HK-2 (cell line): Measurements from ENCODE around the gene FAM181A.
A peak's percentile ranks its signal among the peaks of the same experiment; 100 is the strongest.

Source experiments
- DNase-seq: peaks from one replicate; pipeline ENCODE4 v3.0.0-alpha.2; 2018; ENCODE audit not compliant: unreplicated experiment

FAM181A gene

DNA sequence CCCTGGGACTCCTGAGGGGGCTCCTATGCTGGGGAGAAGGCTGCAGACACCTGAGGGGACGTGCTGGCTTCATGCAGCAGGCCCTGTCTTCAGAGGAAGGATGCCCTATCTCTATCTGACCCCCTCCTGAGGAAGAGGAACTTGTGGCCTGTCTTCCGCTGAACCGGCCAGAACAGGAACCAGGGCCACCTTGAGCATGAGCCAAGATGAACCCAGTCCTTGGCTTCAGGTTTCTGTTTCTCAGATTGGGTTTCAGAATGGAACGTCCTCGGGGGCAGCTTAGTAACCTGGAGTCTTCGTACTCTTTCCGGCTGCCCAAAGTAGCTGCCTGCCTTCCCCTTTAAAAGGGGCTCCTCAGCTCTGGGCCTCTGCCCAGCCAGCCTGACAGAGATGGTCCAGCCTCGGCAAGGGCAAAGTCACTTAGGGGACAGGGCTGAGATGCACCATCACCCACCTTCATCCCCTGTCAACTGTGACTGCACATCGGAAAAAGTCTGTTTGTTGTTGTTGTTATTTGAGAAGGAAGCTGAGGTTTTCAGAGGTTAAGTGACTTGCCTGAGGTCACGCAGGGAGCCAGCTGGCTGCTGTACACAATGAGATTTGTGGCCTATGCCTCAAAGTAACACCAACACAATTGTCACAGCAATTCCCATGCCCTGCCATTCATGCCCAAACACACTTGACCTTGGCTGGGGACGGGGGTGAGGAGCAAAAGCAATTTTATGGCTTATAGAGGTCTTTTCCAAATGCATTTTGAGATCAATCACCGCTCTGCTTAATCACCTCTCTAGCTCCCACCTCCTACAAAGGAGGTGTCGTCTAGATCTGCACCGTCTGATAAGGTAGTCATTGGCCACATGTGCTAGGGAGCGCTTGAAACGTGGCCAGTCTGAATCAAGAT is 35.8 kb downstream of the FAM181A start:
- DNase-seq = no peak

DNA sequence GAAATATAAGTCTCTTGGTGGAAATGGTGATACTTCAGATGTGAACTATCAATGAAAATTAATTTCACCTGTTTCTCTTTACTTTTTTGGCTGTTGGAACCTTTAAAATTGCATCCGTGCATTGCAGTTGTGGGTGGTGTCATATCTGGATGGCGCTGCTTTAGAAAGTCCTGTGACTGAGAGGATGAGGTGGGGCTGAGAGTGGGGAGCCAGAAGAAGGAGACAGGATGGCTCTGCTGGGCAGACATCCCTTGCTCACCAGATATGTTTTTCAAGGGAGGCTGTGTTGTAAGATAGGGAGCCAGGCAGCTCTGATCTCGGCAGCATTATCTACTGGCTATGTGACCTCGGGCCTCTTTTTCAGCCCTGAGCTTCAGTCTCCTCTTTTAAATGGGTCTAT is 36.5 kb downstream of the FAM181A start:
- DNase-seq = no peak

DNA sequence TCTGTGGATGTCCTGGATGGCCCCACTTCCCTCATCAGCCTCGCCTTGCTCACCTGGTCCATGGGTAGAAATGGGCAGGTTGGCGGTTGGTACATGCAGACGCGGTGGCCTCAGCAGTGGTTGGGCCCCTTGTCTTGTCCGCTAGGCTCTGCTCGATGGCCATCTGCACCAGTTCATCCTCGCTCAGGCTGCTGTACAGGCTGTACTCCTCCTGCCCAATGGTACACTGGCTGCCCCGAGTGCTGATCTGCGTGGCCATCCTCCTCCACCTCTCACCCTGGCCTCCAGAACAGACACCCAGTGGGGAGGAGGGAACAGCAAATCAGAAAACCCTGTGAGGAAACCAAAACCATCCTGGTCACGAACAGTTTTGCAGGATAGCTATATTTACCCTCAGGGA is 37.1 kb downstream of the FAM181A start:
- DNase-seq = no peak

DNA sequence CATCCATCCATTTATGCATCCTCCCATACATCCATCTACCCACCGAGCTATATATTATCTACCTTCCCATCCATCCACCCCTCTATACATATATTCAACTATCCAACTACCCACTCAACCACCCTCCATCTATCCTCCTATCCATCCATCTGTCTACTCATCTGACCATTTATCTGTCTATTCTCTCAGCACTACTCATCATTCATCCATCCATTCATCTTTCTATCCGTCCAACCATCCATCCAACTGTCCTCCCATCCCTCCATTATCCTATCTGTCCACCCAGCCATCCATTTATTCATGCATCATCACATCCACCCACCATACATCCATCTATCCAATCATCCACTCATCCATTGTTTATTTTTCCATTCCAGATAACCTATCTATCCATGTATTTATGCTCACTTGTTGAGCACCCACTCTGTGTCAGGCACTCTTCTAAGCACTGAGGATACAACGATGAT is 37.7 kb downstream of the FAM181A start:
- no peak for DNase-seq

DNA sequence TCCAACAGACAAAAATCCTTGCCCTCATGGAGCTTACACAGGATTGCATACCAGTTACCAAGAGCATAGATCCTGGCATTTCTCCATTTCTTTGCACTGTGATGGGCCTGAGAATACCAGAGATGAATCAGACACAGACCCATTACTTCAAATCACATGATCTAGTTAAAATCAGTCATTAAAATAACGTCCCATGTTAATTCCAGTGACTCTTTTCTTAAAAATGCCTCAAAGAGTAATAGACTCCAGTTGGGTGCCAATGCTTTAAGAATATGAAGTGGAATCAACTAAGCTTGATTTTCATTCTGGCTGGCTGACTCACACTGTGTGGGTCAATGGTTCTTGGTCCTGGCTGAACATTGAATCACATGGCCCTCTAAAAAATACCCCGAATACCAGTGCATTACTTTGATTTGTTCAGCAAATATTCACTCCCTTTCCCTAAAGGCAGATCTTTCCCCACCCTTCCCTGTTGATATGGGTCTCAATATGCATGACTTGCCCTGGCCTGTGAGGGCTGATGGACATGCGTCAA is 38.2 kb downstream of the FAM181A start:
- DNase-seq = peak; percentile 71

DNA sequence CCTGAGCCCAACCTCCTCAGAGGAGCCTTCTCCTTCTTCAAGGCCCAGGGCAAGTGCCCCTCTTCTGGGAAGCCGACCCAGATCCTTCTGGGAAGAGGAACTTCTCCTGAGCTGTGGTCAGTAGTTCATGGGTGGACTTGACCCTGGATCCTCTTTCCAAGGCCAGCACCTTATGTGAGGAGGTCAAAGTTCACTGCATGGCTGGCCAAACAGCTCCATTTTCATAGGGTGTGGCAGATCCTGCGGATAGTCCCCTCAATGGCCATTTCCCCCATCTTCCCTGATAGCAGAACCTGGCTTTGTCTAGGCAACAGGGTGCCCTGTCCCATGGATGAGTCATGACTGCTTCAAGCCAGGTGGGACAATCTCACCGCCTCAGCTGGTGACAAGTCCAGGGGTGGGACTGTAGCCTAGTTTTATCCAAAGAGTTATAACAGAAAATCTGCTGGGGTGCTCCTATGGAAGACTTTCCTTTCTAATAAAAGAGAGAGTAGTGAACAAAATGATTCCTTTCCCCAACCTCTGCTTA is 38.9 kb downstream of the FAM181A start:
- no peak for DNase-seq

DNA sequence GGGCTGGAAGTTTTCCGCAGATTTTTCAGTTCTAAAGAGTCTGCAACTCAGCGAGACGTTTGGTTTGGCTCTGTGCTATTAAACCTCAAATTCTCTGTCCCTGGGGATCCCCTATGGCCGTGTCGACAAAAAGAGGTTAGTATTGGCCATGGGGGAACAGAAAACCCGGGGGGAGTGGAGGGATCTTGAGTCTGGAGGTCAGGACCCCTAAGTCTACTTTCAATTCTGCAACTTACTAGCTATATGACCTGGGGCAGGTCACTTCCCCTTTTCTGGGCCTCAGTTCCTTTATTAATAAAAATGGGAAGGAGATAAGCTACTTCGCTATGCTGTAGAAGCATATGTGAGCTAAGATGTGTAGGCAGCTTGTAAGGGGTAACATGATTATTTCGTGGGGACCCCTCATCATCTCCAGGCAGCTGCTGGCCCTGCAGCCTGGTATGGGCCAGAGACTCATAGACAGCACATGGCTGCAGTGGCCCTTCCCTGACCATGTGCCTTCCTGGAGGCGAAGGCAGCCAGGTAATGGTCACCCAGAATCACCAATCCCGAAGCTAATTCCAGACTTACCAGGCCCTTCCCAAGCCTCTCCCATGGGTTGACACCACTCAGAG is 40.6 kb downstream of the FAM181A start:
- DNase-seq = no peak

DNA sequence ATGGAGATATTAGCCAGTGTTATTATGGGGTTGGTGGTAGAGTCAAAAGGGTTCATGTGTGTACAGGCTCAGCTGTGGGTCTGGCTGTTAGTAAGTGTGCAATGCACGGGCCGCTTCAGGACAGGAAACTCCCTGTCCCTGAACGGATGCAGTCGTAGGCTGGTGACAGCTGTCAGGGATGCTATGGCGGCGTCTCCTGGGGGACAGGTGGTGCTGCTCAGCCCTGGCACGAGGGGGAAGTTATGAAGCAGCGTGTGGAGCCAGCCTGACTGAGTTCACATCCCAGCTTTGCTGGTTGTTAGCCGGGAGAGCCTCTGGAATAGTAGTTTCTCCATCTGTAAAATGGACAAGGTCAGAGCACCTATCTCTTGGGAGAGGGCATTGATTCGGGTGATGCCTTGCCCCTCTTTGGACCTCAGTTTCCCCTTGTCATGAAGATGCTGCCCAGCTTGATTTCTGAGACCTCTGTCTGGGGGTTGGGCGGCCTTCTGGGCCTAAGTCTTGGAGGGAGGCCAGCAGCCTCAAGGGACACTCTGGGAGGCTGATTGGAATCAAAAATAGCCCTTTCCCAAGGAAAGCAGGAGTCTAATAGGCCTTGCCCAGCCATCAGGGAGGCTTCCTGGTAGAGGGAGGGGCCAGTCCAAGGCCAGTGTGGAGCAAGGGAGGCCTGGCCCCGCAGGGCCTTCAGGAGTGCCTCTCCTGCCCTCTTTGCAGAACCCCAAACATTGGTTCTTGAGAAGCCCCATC is 42.1 kb downstream of the FAM181A start:
- no peak for DNase-seq

DNA sequence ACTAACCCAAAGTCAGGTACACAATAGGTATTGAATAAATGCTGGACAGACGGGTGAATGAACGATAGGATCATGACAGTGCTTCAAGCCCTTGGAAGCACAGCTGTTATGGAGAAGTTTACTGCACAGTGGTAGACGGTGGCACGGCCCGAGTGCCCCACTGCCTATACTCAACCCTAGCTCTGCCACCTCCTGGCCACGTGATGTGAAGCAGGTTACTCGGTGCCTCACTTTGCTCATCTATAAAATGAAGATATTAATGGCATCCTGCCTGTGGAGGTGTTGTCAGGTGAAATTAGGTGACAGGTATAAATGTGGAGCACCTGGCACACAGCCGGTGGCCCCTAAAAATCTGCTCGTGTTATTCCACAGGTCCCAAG is 43.4 kb downstream of the FAM181A start:
- DNase-seq = no peak

DNA sequence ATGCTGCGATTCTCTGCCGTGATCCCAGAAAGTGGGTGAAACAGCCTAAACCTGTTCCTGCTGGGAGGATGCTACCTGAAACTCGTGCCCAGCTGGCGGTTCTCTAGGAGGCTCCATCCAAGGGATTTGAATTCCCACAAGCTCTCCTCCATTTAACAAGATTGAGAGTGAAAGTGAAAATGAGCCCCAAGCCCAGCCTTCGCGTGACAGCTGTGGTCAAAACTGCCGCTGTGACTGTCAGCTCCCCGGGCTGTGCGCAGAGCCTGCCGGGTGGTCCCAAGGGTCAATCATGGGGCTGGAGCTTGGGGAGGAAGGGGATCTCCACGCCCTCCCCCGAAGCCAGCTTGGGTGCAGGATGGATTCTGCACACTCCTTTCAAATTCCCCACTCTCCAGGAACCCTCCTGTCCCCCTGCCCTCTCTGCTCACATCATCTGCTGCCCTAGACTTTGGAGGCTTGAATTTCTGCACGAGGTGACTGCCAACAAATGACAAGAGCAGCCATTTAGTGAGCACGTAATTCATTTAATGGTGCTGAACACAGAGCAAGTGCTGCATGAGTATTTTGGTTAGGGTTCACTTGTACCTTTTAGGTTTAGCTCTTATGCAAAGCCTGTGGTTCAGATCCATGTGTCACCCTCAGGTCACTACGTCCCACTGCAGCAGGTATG is 44.0 kb downstream of the FAM181A start:
- no peak for DNase-seq

DNA sequence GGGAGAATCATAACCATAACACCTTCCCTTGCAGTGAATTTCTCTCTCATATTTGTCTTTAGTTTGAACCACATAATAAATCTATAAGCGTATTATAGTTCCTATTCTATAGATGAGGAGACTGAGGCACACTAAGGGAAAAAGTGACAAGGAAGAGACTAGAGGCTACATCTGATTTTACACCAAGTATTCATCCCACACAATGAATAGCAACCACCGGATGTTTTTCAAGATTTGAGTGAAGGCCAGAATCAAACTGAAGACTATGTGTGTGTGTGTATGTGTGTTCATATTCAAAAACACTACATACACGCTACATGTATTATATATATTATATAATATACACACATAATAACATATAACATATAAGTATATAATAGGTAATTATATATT is 44.5 kb downstream of the FAM181A start:
- DNase-seq = no peak

DNA sequence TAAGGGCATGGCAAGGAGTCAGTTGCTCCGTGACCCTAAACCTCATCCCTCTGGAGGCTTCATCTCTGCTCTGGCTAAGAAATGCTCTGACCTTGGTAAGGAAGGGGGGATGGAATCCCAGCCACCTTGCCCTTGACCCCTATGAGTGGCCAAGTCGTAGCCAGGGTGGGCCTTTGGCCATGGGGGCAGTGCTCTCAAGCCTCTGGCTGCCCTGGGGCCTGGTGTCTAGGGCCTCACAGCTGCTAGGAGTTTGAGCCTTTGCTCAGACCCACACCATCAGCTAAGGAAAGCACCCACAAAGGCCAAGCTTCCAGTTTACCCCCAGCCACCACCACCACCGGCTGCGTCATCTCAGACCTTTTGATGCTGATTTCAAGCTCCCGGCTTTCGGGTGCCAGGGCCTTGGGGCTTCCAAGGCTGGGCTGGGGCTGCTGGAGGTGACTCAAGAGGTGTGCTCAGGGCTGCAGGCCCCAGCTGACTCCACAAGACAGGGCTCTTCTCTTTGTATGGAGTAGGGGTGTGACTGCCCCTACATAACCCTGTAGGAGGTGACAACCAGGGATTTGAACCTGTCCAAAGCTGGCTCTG is 45.6 kb downstream of the FAM181A start:
- DNase-seq = no peak

DNA sequence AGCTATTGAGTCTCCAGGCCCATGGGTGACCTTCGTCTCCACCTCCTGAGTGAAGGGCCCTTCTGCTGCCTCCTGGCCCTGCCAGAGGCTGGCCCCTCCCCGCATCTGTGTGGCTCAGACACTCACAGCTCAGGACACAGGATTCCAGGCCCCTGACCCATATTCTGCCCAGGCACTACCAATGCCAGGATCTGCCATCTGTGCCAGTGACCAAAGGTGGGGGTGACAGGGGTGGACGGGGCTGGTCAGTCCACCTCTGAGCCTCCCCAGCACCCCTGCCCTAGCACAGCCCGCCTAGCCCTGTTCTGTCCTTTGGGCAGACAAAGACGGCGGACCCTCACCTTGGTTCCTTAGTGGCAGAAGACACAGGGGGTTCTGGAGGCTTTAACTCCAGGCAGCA is 46.5 kb downstream of the FAM181A start:
- no peak for DNase-seq

DNA sequence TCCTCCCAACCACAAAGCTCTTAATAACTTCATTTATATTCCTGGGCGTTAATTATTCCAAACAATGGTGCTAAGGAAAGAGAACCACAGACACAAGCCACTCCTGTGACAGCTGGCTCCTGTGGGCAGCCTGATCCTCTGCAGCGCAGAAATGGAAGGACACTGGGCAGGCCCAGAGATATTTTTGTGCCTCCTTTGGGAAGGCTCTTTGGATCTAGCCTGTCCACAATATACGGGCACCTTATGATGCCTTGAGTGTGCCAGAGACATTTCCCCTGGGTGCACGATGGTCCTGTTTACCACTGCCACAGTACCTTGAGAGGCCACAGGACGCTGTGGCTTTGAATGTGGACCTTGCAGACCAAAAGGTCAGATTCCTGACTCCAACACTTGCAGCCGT is 47.2 kb downstream of the FAM181A start:
- no peak for DNase-seq

DNA sequence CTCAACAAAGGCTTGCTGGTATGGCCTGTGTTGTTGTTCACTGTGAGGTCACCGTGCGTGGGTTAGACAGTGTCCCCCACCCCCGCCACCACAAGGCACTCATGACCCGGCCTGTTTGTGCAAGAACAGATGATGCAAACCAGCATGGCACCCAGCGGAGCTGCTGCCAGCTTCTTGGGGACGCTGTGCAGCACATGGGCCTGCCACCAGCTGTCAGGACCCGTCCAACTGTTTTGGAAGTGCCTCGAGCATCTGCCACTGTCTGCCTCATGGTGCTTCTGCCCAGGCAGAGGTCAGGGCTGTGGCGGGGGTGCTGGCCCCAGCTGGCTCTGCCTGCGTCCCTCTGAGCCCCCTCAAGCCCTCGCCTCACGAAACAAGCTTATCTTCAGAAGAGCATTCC is 47.7 kb downstream of the FAM181A start:
- no peak for DNase-seq

DNA sequence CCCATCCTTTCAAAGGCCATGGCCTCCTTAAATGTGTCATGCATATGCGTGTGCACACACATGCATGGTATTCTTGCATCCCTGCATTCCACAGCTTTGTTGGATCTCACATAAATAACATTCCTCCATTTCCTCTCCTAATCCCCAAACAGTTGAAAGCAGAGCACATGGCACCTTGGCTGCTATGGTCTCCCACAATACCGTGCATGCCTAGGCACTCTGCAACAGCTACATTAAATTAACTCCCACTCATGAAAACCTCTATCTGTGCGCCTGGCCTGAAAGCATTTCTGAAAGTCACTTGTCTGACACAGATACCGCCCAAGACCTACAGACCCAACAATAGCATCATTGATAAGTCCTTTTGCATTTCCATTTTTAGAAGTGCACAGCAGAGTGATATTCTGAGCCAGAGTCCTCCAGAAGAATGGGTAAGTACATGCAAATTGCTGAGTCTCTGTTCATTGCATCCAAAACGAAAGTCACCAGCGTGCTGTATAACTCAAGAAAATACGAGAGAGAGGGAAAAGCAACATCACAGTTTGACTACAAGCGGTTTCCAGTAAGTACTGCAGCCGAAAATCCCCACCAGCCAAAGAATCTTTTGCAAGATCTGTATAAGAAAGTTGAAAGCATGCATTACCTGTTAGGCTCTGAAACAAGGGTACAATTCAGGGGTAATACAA is 48.8 kb downstream of the FAM181A start:
- DNase-seq = no peak

DNA sequence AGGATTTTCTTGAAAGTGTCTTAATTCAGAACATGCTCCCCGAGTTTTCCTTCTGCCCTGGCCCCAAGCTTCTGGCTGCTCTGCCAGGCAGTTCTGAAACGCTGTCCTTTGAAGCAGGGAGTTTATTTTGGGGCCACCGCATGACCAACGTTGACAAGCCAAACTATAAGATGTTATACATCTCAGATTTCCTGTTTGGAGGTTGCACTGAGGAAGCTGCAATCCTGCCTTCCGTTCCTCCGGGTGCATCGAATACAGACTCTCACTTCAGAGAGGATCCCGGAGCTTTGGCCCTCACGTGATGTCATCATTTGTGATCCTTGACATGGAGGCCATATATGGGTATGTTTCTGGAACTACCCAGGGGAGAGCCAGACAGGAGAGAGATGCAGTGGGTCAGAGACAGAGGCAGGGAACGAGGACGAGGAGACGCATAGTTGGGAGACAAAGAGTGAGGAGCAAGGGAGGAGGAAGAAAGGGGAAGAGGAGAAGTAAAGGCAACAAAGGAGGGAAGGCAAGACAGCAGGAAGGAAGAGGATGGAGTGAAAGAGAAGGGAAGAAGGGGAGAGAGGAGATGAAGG is 49.4 kb downstream of the FAM181A start, which contains the start of gene ASB2:
Gene ASB2, minus strand, starts transcription at position 94 of the 581 bp plus-strand sequence. CDS start 12,031 bp downstream, outside the sequence.
- no peak for DNase-seq

DNA sequence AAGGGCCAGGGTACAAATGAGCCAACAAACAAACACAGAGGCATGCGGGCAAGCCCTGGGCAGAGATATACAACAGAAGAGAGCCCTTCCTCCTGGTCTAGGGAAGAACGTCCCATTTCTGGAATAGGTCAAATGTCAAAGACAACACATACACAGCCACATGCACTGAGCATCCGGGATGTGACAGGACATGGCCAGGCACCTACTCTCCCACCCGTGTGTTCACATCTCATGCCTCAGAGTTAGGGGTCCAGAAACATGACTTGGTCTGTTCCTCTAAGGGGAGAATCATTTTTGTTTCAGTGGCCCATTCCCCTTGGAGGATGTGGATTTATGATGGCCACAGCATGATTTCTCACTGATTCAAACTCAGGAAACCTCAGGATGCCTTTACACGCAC is 50.0 kb downstream of the FAM181A start:
- no peak for DNase-seq

DNA sequence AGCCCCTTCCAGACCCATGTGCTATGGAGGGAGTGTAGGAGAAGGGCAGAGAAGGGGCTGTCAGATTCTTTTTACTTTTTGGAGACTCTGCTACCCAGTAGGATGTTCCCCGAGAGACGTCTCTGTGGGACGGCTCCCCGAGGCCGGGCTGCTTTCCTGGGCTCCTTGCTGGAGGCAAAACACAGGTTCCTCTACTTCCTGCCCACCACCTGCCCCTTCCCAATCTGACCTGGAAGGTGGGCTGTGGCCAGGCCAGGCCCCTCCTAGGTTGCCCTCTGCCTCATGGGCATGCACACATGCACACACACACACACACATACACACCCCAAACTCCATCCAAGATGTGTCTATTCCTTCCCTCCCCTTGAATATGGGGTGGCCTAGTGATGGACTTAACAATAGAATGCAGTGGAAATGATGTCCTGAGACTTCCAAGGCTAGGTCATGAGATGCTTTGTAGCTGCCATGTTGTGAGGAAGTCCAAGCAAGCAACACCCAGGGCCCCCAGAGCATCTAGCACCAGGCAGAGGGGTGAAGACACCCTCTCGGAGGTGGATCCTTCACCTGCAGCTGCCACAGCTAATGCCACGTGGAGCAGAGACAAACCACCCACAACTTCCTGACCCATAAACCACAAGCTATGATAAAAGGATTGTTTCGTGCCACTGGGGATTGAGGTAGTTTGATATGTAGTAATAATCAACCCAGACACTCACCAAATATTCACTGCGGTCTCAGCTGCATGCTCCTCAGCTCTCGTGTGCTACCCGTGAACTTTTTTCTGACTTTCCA is 50.8 kb downstream of the FAM181A start:
- DNase-seq = peak; percentile 74
